SK-N-SH (cell line): ENCODE measurements around the gene PFKFB3. TPM values are rescaled to one million over a fixed set of nuclear protein-coding genes. Genes with fewer than 3 reads are reported as not detected.

Source experiments
- CTCF ChIA-PET: fragments of 300-600, 350-600 bp; formaldehyde crosslinking; extraction: SDS; loops from one replicate; lab custom pipeline; 2021; lab: Yijun Ruan, JAX
- POLR2A ChIA-PET: fragments of 350-600 bp; sonication (Branson Sonifier 250); formaldehyde crosslinking; extraction: SDS; loops from one replicate; lab custom pipeline; 2020; ENCODE audit warnings: antibody characterized with exemption, inconsistent platforms; lab: Yijun Ruan, JAX
- DNase-seq: peaks from one replicate; pipeline ENCODE4 v3.0.0; 2012
- H2AFZ ChIP-seq: fragments of 200-600 bp; sonication (generic); 2 replicates; pipeline ENCODE4 v1.8.1; 2016; ENCODE audit warnings: antibody characterized with exemption, mild to moderate bottlenecking, low read depth
- H3F3A ChIP-seq: fragments of 200-600 bp; sonication (generic); replicated peaks from 2 replicates; pipeline ENCODE3; 2016; ENCODE audit warnings: antibody characterized with exemption, mild to moderate bottlenecking; ENCODE audit not compliant: insufficient read depth
- H3K27ac ChIP-seq, 2 experiments: fragments of 200-500 bp in 1 of 2; fragments of 200-600 bp in 1 of 2; sonication (Bioruptor generic) in 1 of 2; sonication (generic), shearing (Covaris generic) in 1 of 2; 2 replicates each; pipeline versions ENCODE4 v1.5.1 to v1.6.1; 2014 to 2016; ENCODE audit warnings: low read depth in 2 of 2, inconsistent platforms in 1 of 2, low read length in 1 of 2, mild to moderate bottlenecking in 1 of 2, mixed read lengths in 1 of 2
- H3K27me3 ChIP-seq: fragments of 200-600 bp; sonication (generic), shearing (Covaris generic); 2 replicates; pipeline ENCODE4 v1.6.1; 2016; ENCODE audit warnings: mixed run types; ENCODE audit not compliant: insufficient read depth
- H3K36me3 ChIP-seq, 2 experiments: fragments of 200-500 bp in 1 of 2; fragments of 200-600 bp in 1 of 2; sonication (Bioruptor generic) in 1 of 2; sonication (generic) in 1 of 2; replicated peaks in 1 of 2; 2 replicates each; pipeline versions ENCODE3 to v1.5.1; 2014 to 2016; ENCODE audit warnings: low read length in 1 of 2, mild to moderate bottlenecking in 1 of 2; ENCODE audit not compliant: insufficient read depth in 2 of 2, control insufficient read depth in 1 of 2
- H3K4me1 ChIP-seq, 2 experiments: fragments of 200-500 bp in 1 of 2; fragments of 200-600 bp in 1 of 2; sonication (Bioruptor generic) in 1 of 2; sonication (generic), shearing (Covaris generic) in 1 of 2; 2 replicates each; pipeline versions ENCODE4 v1.5.1 to v1.6.1; 2014 to 2016; ENCODE audit warnings: low read depth in 1 of 2, low read length in 1 of 2, mixed run types in 1 of 2; ENCODE audit not compliant: insufficient read depth in 2 of 2, control insufficient read depth in 1 of 2
- H3K4me2 ChIP-seq: fragments of 200-600 bp; sonication (generic), shearing (Covaris generic); 2 replicates; pipeline ENCODE4 v1.6.1; 2017; ENCODE audit warnings: mixed run types
- H3K4me3 ChIP-seq, 2 experiments: fragments of 200-500 bp in 1 of 2; fragments of 200-600 bp in 1 of 2; sonication (Bioruptor generic) in 1 of 2; sonication (generic), shearing (Covaris generic) in 1 of 2; 2 replicates each; pipeline versions ENCODE4 v1.5.1 to v1.8.1; 2014 to 2016; ENCODE audit warnings: low read depth in 2 of 2, inconsistent platforms in 1 of 2, low read length in 1 of 2, mild to moderate bottlenecking in 1 of 2, mixed read lengths in 1 of 2, moderate library complexity in 1 of 2
- H3K79me2 ChIP-seq: fragments of 200-600 bp; sonication (generic); 2 replicates; pipeline ENCODE4 v1.8.1; 2017; ENCODE audit warnings: mild to moderate bottlenecking; ENCODE audit not compliant: insufficient read depth
- H3K9ac ChIP-seq: fragments of 200-600 bp; sonication (generic); 2 replicates; pipeline ENCODE4 v1.6.1; 2017; ENCODE audit warnings: mixed run types
- H3K9me2 ChIP-seq: fragments of 200-600 bp; sonication (generic); 2 replicates; pipeline ENCODE4 v1.6.1; 2017; ENCODE audit warnings: mixed run types
- H3K9me3 ChIP-seq: fragments of 200-600 bp; sonication (generic); 2 replicates; pipeline ENCODE4 v1.6.1; 2017; ENCODE audit warnings: mixed run types, mild to moderate bottlenecking, moderate library complexity
- H4K20me1 ChIP-seq: fragments of 200-600 bp; sonication (generic); 2 replicates; pipeline ENCODE4 v1.6.1; 2017; ENCODE audit warnings: mild to moderate bottlenecking, mixed run types; ENCODE audit not compliant: insufficient read depth
- CHD2 ChIP-seq: fragments of 150-350 bp; IDR thresholded peaks from 2 replicates; pipeline ENCODE4 v1.6.1; 2018; ENCODE audit warnings: low read length; ENCODE audit not compliant: partially characterized antibody
- EZH2phosphoT487 ChIP-seq: fragments of 200-600 bp; sonication (generic); IDR thresholded peaks from 2 replicates; pipeline ENCODE4 v1.6.1; 2017; ENCODE audit warnings: low read depth, mixed run types, mild to moderate bottlenecking, antibody characterized with exemption, moderate library complexity, borderline replicate concordance
- FOSL2 ChIP-seq: IDR thresholded peaks from 2 replicates; pipeline ENCODE4 v1.4.0; 2012; ENCODE audit warnings: low read depth, mild to moderate bottlenecking, moderate library complexity, borderline replicate concordance
- FOXM1 ChIP-seq: IDR thresholded peaks from 2 replicates; pipeline ENCODE4 v1.4.0; 2012; ENCODE audit warnings: low read depth, mild to moderate bottlenecking
- GABPA ChIP-seq: IDR thresholded peaks from 2 replicates; pipeline ENCODE4 v1.4.0; 2012; ENCODE audit warnings: low read depth, mild to moderate bottlenecking
- GATA2 ChIP-seq: sonication (generic); formaldehyde crosslinking; IDR thresholded peaks from 2 replicates; pipeline ENCODE4 v1.5.0; 2020; ENCODE audit warnings: mild to moderate bottlenecking, missing genetic modification reagents
- MEF2A ChIP-seq: IDR thresholded peaks from 2 replicates; pipeline ENCODE4 v1.4.0; 2012; ENCODE audit warnings: low read depth, borderline replicate concordance
- MXI1 ChIP-seq: IDR thresholded peaks from 2 replicates; pipeline ENCODE4 v1.6.1; 2012; ENCODE audit warnings: mild to moderate bottlenecking, low read depth, low read length, improper control_type of control experiment
- NRF1 ChIP-seq: IDR thresholded peaks from 2 replicates; pipeline ENCODE4 v1.6.1; 2012; ENCODE audit warnings: low read depth, mild to moderate bottlenecking, low read length
- POLR2AphosphoS5 ChIP-seq: IDR thresholded peaks from 2 replicates; pipeline ENCODE4 v1.6.1; 2012; ENCODE audit warnings: low read depth, low read length
- RAD21 ChIP-seq: IDR thresholded peaks from 2 replicates; pipeline ENCODE4 v1.6.1; 2012; ENCODE audit warnings: mild to moderate bottlenecking, low read length
- RCOR1 ChIP-seq: fragments of 150-350 bp; IDR thresholded peaks from 2 replicates; pipeline ENCODE4 v1.6.1; 2017; ENCODE audit warnings: antibody characterized with exemption, low read length
- RXRA ChIP-seq: IDR thresholded peaks from 2 replicates; pipeline ENCODE4 v1.4.0; 2012; ENCODE audit warnings: low read depth, mild to moderate bottlenecking, borderline replicate concordance
- SIN3A ChIP-seq: IDR thresholded peaks from 2 replicates; pipeline ENCODE4 v1.6.1; 2012; ENCODE audit warnings: low read depth, mild to moderate bottlenecking, low read length, moderate library complexity, borderline replicate concordance
- SMC3 ChIP-seq: IDR thresholded peaks from 2 replicates; pipeline ENCODE4 v1.6.1; 2012; ENCODE audit warnings: low read depth, low read length, improper control_type of control experiment
- TCF12 ChIP-seq: IDR thresholded peaks from 2 replicates; pipeline ENCODE4 v1.4.0; 2012
- TEAD4 ChIP-seq: IDR thresholded peaks from 2 replicates; pipeline ENCODE4 v1.4.0; 2012; ENCODE audit warnings: mild to moderate bottlenecking, borderline replicate concordance; ENCODE audit not compliant: insufficient read depth
- WGBS: methylation state at CpG from one replicate; pipeline ENCODE4 v1.1.6; 2017; ENCODE audit warnings: low lambda C conversion rate; 5-methylcytosine and 5-hydroxymethylcytosine counted together
- polyA plus RNA-seq, 3 experiments: library from polyadenylated mRNA; depleted of rRNA; stranded (reverse); fragments of >200 nt; gene quantifications; 2 replicates each; pipeline ENCODE4 v1.2.3, GENCODE V29; 2012
- TF ChIP-seq, protein P1 (sequence below): IDR thresholded peaks from 2 replicates; pipeline ENCODE4 v1.4.0; 2012; ENCODE audit warnings: low read depth, borderline replicate concordance
- TF ChIP-seq, protein P2 (sequence below): IDR thresholded peaks from 2 replicates; pipeline ENCODE4 v1.6.1; 2012; ENCODE audit warnings: mild to moderate bottlenecking, low read depth, low read length, moderate library complexity
- TF ChIP-seq, protein P3 (sequence below): IDR thresholded peaks from 2 replicates; pipeline ENCODE4 v1.4.0; 2012; ENCODE audit warnings: low read depth
- TF ChIP-seq, protein P4 (sequence below): fragments of 150-350 bp; IDR thresholded peaks from 2 replicates; pipeline ENCODE4 v1.6.1; 2017; ENCODE audit warnings: antibody characterized with exemption, low read length, low read depth, borderline replicate concordance

The PFKFB3 gene
- polyA plus RNA-seq, 1 of the 3 experiments (the other 2 are of a cell fraction): 59.7 TPM

DNA sequence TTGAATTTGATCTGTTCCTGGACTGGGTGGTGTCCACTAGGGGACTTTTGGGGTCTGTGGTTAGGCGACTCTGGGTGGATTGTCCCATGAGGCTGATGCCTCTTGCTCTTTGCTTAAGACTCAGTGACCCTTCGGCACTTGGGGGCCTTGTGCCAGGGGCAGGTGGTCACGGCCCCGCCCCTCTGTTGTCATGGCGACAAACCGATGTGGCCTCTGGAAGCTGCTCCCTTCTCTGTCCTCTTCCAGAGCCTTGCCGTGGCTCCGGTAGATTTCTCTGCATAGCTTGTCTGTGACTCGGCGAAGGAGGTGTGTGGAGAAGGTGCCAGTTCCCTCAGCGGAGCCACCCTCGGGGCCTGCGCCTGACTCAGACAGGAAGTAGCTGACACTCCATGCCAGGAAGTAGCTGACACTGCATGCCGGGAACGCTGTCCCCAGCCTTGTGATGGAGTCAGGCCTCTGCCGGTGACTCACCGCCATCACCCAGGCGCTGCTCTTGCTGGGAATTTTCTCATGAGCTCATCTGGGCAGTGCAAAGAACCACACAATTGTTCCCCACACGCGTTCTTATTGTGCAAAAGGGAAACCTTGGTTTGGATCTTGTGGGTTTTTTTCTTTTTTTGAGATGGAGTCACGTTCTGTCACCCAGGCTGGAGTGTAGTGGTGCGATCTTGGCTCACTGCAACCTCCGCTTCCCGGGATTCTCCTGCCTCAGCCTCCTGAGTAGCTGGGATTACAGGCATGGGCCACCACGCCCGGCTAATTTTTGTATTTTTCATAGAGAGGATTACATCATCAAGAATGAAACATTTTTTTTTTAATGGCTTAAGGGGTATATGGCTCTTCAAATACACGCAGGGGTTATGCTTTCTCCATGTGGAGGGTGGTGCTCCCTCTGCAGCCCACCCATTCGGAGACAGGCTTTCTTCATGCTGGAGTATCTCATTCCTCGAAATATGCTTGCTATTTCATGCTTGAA lies 72.6 kb downstream of the PFKFB3 start (continued):
- TF ChIP-seq NRF1: no peak
- TF ChIP-seq, protein P1, sequence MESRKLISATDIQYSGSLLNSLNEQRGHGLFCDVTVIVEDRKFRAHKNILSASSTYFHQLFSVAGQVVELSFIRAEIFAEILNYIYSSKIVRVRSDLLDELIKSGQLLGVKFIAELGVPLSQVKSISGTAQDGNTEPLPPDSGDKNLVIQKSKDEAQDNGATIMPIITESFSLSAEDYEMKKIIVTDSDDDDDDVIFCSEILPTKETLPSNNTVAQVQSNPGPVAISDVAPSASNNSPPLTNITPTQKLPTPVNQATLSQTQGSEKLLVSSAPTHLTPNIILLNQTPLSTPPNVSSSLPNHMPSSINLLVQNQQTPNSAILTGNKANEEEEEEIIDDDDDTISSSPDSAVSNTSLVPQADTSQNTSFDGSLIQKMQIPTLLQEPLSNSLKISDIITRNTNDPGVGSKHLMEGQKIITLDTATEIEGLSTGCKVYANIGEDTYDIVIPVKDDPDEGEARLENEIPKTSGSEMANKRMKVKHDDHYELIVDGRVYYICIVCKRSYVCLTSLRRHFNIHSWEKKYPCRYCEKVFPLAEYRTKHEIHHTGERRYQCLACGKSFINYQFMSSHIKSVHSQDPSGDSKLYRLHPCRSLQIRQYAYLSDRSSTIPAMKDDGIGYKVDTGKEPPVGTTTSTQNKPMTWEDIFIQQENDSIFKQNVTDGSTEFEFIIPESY: no peak
- TF ChIP-seq, protein P2, sequence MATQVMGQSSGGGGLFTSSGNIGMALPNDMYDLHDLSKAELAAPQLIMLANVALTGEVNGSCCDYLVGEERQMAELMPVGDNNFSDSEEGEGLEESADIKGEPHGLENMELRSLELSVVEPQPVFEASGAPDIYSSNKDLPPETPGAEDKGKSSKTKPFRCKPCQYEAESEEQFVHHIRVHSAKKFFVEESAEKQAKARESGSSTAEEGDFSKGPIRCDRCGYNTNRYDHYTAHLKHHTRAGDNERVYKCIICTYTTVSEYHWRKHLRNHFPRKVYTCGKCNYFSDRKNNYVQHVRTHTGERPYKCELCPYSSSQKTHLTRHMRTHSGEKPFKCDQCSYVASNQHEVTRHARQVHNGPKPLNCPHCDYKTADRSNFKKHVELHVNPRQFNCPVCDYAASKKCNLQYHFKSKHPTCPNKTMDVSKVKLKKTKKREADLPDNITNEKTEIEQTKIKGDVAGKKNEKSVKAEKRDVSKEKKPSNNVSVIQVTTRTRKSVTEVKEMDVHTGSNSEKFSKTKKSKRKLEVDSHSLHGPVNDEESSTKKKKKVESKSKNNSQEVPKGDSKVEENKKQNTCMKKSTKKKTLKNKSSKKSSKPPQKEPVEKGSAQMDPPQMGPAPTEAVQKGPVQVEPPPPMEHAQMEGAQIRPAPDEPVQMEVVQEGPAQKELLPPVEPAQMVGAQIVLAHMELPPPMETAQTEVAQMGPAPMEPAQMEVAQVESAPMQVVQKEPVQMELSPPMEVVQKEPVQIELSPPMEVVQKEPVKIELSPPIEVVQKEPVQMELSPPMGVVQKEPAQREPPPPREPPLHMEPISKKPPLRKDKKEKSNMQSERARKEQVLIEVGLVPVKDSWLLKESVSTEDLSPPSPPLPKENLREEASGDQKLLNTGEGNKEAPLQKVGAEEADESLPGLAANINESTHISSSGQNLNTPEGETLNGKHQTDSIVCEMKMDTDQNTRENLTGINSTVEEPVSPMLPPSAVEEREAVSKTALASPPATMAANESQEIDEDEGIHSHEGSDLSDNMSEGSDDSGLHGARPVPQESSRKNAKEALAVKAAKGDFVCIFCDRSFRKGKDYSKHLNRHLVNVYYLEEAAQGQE: no peak
- no peak for TF ChIP-seq FOXM1
- TF ChIP-seq GABPA: peak; percentile 83
- TF ChIP-seq POLR2AphosphoS5: peak; percentile 81

DNA sequence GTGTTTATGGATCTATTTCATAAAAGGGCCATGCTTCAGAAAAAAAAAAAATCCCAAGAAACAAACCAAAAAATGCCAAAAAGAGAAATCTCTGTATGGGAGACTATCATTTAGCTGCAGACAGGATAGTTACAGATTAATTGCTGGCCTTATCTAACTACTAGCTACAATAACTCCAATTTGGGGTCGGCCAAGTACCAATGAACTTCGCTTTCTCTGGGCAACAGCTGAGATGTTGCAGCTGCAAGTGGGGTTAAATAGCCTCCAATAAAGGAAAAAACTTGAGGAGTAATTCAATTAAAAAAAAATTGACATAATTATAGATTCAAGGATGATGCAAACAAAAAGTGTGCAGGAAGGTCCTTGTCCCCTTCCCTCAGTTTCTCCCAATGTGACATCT lies 73.6 kb downstream of the PFKFB3 start:
- Histone ChIP-seq H3K79me2 (no peaks in the 10 kb centered on the region), H3K9me2 (no peaks in the 10 kb centered on the region), H3K27ac (peak overlapping the region in 1 of 2 experiments; percentile 97; a peak in 2 of 4 replicates), H3K36me3 (no peaks in the 10 kb centered on the region), H3K9ac (no peak overlapping the region), H4K20me1 (no peaks in the 10 kb centered on the region), H3K4me3 (no peak overlapping the region), H3K4me1 (peaks cover 0 to 32% of the 10 kb centered on the region in 2 experiments; a peak in 2 of 4 replicates), H3K4me2 (no peak overlapping the region), H2AFZ (no peak overlapping the region), H3K9me3 (no peaks in the 10 kb centered on the region), H3F3A (peaks cover 27% of the 10 kb centered on the region), H3K27me3 (no peaks in the 10 kb centered on the region)
- DNase-seq: no peak
- CTCF ChIA-PET: interaction anchor here (0.9 to 1.2 kb wide), 2 partner anchors 69 to 74 kb away, joined by 3 read pairs; partner anchors contain the start of gene PFKFB3
- POLR2A ChIA-PET: no interaction called here
- TF ChIP-seq MEF2A (no peak), MXI1 (no peak), SMC3 (no peak), FOSL2 (no peak), TCF12 (no peak), RAD21 (no peak), FOXM1 (no peak), RXRA (no peak), TEAD4 (no peak), GATA2 (no peak), POLR2AphosphoS5 (no peak), RCOR1 (no peak), CHD2 (no peak), EZH2phosphoT487 (no peak), SIN3A (no peak)
- TF ChIP-seq, protein P1: no peak
- TF ChIP-seq, protein P3, sequence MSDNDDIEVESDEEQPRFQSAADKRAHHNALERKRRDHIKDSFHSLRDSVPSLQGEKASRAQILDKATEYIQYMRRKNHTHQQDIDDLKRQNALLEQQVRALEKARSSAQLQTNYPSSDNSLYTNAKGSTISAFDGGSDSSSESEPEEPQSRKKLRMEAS: no peak
- TF ChIP-seq, protein P4, sequence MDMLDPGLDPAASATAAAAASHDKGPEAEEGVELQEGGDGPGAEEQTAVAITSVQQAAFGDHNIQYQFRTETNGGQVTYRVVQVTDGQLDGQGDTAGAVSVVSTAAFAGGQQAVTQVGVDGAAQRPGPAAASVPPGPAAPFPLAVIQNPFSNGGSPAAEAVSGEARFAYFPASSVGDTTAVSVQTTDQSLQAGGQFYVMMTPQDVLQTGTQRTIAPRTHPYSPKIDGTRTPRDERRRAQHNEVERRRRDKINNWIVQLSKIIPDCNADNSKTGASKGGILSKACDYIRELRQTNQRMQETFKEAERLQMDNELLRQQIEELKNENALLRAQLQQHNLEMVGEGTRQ: no peak
- 95% methylated on average over 2 of the region's 2 CpGs for WGBS
